Mesothelial cell of epicardium (in vitro differentiated cells): ENCODE results near the gene CEP128. TPM values are rescaled to one million over a fixed set of nuclear protein-coding genes. Genes with fewer than 3 reads are reported as not detected.

Source experiments
- DNase-seq, 2 experiments: peaks; one replicate each; pipeline ENCODE4 v3.0.0; 2021; ENCODE audit warnings: low spot score in 2 of 2; ENCODE audit not compliant: unreplicated experiment in 2 of 2
- H3K27ac Mint-ChIP-seq: 2 replicates; pipeline ENCODE4 v1.8.0; 2021; ENCODE audit warnings: mixed read lengths
- H3K27me3 Mint-ChIP-seq: 2 replicates; pipeline ENCODE4 v1.8.0; 2021; ENCODE audit warnings: low read depth, mixed read lengths
- H3K36me3 Mint-ChIP-seq: 2 replicates; pipeline ENCODE4 v1.8.0; 2021; ENCODE audit warnings: mixed read lengths
- H3K4me1 Mint-ChIP-seq: 2 replicates; pipeline ENCODE4 v1.8.0; 2021; ENCODE audit warnings: mixed read lengths
- H3K4me3 Mint-ChIP-seq: 2 replicates; pipeline ENCODE4 v1.8.0; 2021; ENCODE audit warnings: mild to moderate bottlenecking, moderate library complexity, mixed read lengths
- H3K9me3 Mint-ChIP-seq: 2 replicates; pipeline ENCODE4 v1.8.0; 2021; ENCODE audit warnings: mixed read lengths
- total RNA-seq: library from RNA; stranded (reverse); gene quantifications from 3 replicates; pipeline ENCODE4 v1.2.1, GENCODE V29; 2021
- TF ChIP-seq, protein P1 (sequence below): fragments of 200-600 bp; sonication (generic); IDR thresholded peaks from one replicate; pipeline ENCODE4 v1.5.0; 2021; ENCODE audit warnings: antibody characterized with exemption; ENCODE audit not compliant: unreplicated experiment

The CEP128 gene
- total RNA-seq, 1 donor from 2014 or later = 14.8 TPM

- Mint-ChIP-seq H3K36me3 (no peaks in the 10 kb centered on the region), H3K27me3 (no peaks in the 10 kb centered on the region), H3K9me3 (peaks cover 9% of the 10 kb centered on the region), H3K27ac (no peak overlapping the region), H3K4me1 (peaks cover 2% of the 10 kb centered on the region), H3K4me3 (no peak overlapping the region)
- TF ChIP-seq, protein P1, sequence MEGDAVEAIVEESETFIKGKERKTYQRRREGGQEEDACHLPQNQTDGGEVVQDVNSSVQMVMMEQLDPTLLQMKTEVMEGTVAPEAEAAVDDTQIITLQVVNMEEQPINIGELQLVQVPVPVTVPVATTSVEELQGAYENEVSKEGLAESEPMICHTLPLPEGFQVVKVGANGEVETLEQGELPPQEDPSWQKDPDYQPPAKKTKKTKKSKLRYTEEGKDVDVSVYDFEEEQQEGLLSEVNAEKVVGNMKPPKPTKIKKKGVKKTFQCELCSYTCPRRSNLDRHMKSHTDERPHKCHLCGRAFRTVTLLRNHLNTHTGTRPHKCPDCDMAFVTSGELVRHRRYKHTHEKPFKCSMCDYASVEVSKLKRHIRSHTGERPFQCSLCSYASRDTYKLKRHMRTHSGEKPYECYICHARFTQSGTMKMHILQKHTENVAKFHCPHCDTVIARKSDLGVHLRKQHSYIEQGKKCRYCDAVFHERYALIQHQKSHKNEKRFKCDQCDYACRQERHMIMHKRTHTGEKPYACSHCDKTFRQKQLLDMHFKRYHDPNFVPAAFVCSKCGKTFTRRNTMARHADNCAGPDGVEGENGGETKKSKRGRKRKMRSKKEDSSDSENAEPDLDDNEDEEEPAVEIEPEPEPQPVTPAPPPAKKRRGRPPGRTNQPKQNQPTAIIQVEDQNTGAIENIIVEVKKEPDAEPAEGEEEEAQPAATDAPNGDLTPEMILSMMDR = no peak
- DNase-seq = no peak
Measured at GRCh38 chr14:80645667-80646413, 295.7 kb downstream of the CEP128 start.

GRCh38 chr14:80644826-80645225, 296.7 kb downstream of the CEP128 start:
- DNase-seq = no peak
- TF ChIP-seq, protein P1 = no peak
- Mint-ChIP-seq H3K9me3 (peaks cover 5% of the 10 kb centered on the region), H3K4me1 (peaks cover 2% of the 10 kb centered on the region), H3K4me3 (no peak overlapping the region), H3K27ac (no peak overlapping the region), H3K36me3 (no peaks in the 10 kb centered on the region), H3K27me3 (no peaks in the 10 kb centered on the region)

DNA sequence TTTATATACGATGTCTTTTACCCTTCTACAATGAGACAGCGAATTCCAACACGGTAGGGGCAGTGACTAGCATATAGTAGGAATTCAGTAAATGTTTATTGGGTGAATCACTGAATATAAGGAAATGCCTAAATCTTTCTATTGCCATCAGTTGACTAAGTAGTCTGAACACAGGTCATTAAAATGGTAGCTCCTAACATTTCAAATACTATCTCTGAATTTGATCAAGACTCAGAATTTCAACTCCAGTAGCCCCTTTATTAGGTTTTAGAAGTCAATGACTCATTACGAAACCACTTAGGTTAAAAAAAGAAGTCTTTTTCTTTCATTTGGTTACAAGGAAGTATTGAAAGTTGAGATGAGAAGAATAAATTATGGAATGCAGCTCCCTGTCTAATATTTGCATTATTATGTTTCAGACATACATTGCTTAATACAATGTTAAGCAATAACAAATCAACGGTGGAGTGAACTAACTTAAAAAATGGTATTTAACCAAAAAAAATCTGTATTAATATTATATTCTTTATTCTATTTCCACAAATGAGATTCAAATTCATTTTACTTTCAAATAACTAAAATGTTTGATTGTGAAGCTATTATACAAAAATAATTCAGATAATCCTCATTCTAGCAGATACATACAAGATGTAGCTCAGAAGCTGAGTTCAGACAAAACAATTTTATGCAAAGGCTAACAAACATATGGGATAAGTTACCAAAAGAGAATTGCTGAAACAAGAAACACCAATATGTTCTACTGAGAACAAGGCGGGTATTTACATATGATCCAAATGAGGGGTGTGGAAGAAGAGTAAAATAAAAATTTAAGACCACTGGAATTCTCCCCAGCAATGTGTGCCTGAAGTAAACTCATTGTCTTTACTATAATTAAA, 302.7 kb downstream of the CEP128 start:
- DNase-seq = no peak
- TF ChIP-seq, protein P1 = no peak
- no peak overlapping the region for H3K27ac Mint-ChIP-seq
- peaks cover 6% of the 10 kb centered on the region for H3K4me1 Mint-ChIP-seq
- no peak overlapping the region for H3K4me3 Mint-ChIP-seq
- no peaks in the 10 kb centered on the region for H3K27me3 Mint-ChIP-seq
- no peaks in the 10 kb centered on the region for H3K9me3 Mint-ChIP-seq
- no peaks in the 10 kb centered on the region for H3K36me3 Mint-ChIP-seq

GRCh38 chr14:80637756-80638619, 303.6 kb downstream of the CEP128 start:
- no peaks in the 10 kb centered on the region for H3K27me3 Mint-ChIP-seq
- no peaks in the 10 kb centered on the region for H3K36me3 Mint-ChIP-seq
- H3K9me3 Mint-ChIP-seq = no peaks in the 10 kb centered on the region
- no peak for DNase-seq
- H3K27ac Mint-ChIP-seq = no peak overlapping the region
- H3K4me1 Mint-ChIP-seq = peaks cover 6% of the 10 kb centered on the region
- TF ChIP-seq, protein P1 = no peak
- no peak overlapping the region for H3K4me3 Mint-ChIP-seq

GRCh38 chr14:80636071-80636470, 305.5 kb downstream of the CEP128 start:
- DNase-seq = no peak
- peaks cover 6% of the 10 kb centered on the region for H3K4me1 Mint-ChIP-seq
- no peaks in the 10 kb centered on the region for H3K27me3 Mint-ChIP-seq
- TF ChIP-seq, protein P1 = peak; percentile 27
- H3K36me3 Mint-ChIP-seq = no peaks in the 10 kb centered on the region
- H3K9me3 Mint-ChIP-seq = no peaks in the 10 kb centered on the region
- H3K27ac Mint-ChIP-seq = no peak overlapping the region
- H3K4me3 Mint-ChIP-seq = no peak overlapping the region
